Activated CD8-positive, alpha-beta T cell treated with anti-CD3 and anti-CD28 coated beads, Interleukin-2, amount 10 ng/mL, durations not matched to agents 7 days and 5 days (primary cell): ENCODE results near the gene GARIN5A. TPM values are rescaled to one million over a fixed set of nuclear protein-coding genes. Genes with fewer than 3 reads are reported as not detected.
A peak's percentile ranks its signal among the peaks of the same experiment; 100 is the strongest.

ENCODE experiments used
- ATAC-seq: fragments of 150-1000 bp; cut with Tn5 transposase; one replicate; pipeline ENCODE4 v1.10.0; 2021; ENCODE audit warnings: moderate library complexity
- CTCF ChIA-PET: fragments of 350-600 bp; sonication (Branson Sonifier 250); formaldehyde crosslinking; loops from one replicate; lab custom pipeline; 2021; ENCODE audit warnings: antibody characterized with exemption; lab: Charles Lee
- POLR2A ChIA-PET: fragments of 350-600 bp; sonication (Branson Sonifier 250); formaldehyde crosslinking; loops from one replicate; lab custom pipeline; 2021; ENCODE audit warnings: antibody characterized with exemption; lab: Charles Lee
- DNase-seq: peaks from one replicate; pipeline ENCODE4 v3.0.0-alpha.2; 2020
- H3K27ac Mint-ChIP-seq: one replicate; pipeline ENCODE4 v1.8.0; 2021; ENCODE audit warnings: mild to moderate bottlenecking, mixed read lengths
- H3K27me3 Mint-ChIP-seq: one replicate; pipeline ENCODE4 v1.8.0; 2021; ENCODE audit warnings: low read depth, mixed read lengths
- H3K36me3 Mint-ChIP-seq: one replicate; pipeline ENCODE4 v1.8.0; 2021; ENCODE audit warnings: low read depth, mixed read lengths
- H3K4me1 Mint-ChIP-seq: one replicate; pipeline ENCODE4 v1.8.0; 2021; ENCODE audit warnings: low read depth, mixed read lengths
- H3K4me3 Mint-ChIP-seq: one replicate; pipeline ENCODE4 v1.8.0; 2021; ENCODE audit warnings: mild to moderate bottlenecking, mixed read lengths
- H3K9me3 Mint-ChIP-seq: one replicate; pipeline ENCODE4 v1.8.0; 2022; ENCODE audit warnings: mixed read lengths; ENCODE audit not compliant: insufficient read depth
- total RNA-seq, 2 experiments: library from RNA; stranded (reverse); gene quantifications; one replicate each; pipeline ENCODE4 v1.2.3, GENCODE V29; 2021

The GARIN5A gene
- total RNA-seq, 2 experiments from 2014 or later: 0.29 TPM; not detected in 1

- Mint-ChIP-seq H3K4me1 (peaks cover 18% of the 10 kb centered on the region), H3K9me3 (no peaks in the 10 kb centered on the region), H3K36me3 (peaks cover 3% of the 10 kb centered on the region), H3K27ac (peak within 1 kb of the TSS; percentile 37), H3K27me3 (no peaks in the 10 kb centered on the region), H3K4me3 (no peak within 1 kb of the TSS)
- ChIA-PET POLR2A (no interaction called here), CTCF (no interaction called here)
- ATAC-seq (no peak), DNase-seq (no peak)
Measured at GRCh38 chr19:50513746-50514345, 37.2 kb upstream of the GARIN5A start, which contains the start of gene ASPDH. Gene ASPDH, minus strand, starts transcription at chr19:50513913. Its CDS starts 90 bp downstream, at chr19:50513823.

GRCh38 chr19:50512999-50513745 is 36.5 kb upstream of the GARIN5A start:
- ChIA-PET CTCF (interaction anchor here (1.6 kb wide), 1 partner anchor 25 kb away, joined by 4 read pairs; no protein-coding TSS in a partner anchor), POLR2A (no interaction called here)
- Mint-ChIP-seq H3K4me1 (peaks cover 20% of the 10 kb centered on the region), H3K27me3 (no peaks in the 10 kb centered on the region), H3K4me3 (no peak overlapping the region), H3K36me3 (peaks cover 5% of the 10 kb centered on the region), H3K9me3 (no peaks in the 10 kb centered on the region), H3K27ac (peak overlapping the region; percentile 37)
- no peak for ATAC-seq
- no peak for DNase-seq

- Mint-ChIP-seq H3K4me1 (peaks cover 22% of the 10 kb centered on the region), H3K27me3 (no peaks in the 10 kb centered on the region), H3K27ac (peak overlapping the region; percentile 37), H3K9me3 (no peaks in the 10 kb centered on the region), H3K36me3 (peaks cover 5% of the 10 kb centered on the region), H3K4me3 (no peak overlapping the region)
- DNase-seq (no peak), ATAC-seq (no peak)
- ChIA-PET POLR2A (interaction anchor here (1.7 kb wide), 1 partner anchor 128 kb away, joined by 4 read pairs; the partner anchor contains the start of gene POLD1), CTCF (interaction anchor here (1.6 kb wide), 2 partner anchors 25 kb away, joined by 4 to 5 read pairs; no protein-coding TSS in a partner anchor)
Measured at GRCh38 chr19:50512112-50512998, 35.7 kb upstream of the GARIN5A start.

GRCh38 chr19:50511069-50511822 is 34.6 kb upstream of the GARIN5A start, which contains the start of gene JOSD2:
Gene JOSD2, minus strand, starts transcription at chr19:50511191. Its CDS starts 760 bp downstream, at chr19:50510431.
- POLR2A ChIA-PET: interaction anchor here (0.6 to 1.7 kb wide), 5 partner anchors 8 to 127 kb away, joined by 3 to 4 read pairs (median 3); partner anchors contain the start of gene POLD1
- DNase-seq (peak; percentile 99), ATAC-seq (peak; percentile 97)
- CTCF ChIA-PET: interaction anchor here (1.1 to 1.7 kb wide), 5 partner anchors 11 to 45 kb away, joined by 3 to 7 read pairs (median 4); no protein-coding TSS in a partner anchor
- Mint-ChIP-seq H3K27me3 (no peaks in the 10 kb centered on the region), H3K9me3 (no peaks in the 10 kb centered on the region), H3K4me3 (peak within 1 kb of the TSS; percentile 94), H3K4me1 (peaks cover 22% of the 10 kb centered on the region), H3K27ac (peak within 1 kb of the TSS; percentile 97), H3K36me3 (peaks cover 5% of the 10 kb centered on the region)

- peak overlapping the region; percentile 94 for H3K4me3 Mint-ChIP-seq
Measured at GRCh38 chr19:50510700-50511068, 34.0 kb upstream of the GARIN5A start.

GRCh38 chr19:50510121-50510670 is 33.5 kb upstream of the GARIN5A start:
- H3K4me3 Mint-ChIP-seq: peak overlapping the region; percentile 94
- peak overlapping the region; percentile 97 for H3K27ac Mint-ChIP-seq
- no peaks in the 10 kb centered on the region for H3K27me3 Mint-ChIP-seq
- peaks cover 6% of the 10 kb centered on the region for H3K36me3 Mint-ChIP-seq
- H3K4me1 Mint-ChIP-seq: peaks cover 22% of the 10 kb centered on the region
- DNase-seq (no peak), ATAC-seq (no peak)
- H3K9me3 Mint-ChIP-seq: no peaks in the 10 kb centered on the region
- POLR2A ChIA-PET: interaction anchor here (1.7 kb wide), 1 partner anchor 126 kb away, joined by 4 read pairs; the partner anchor contains the start of gene POLD1
- CTCF ChIA-PET: interaction anchor here (1.1 to 1.9 kb wide), 3 partner anchors 29 to 153 kb away, joined by 3 to 7 read pairs (median 6); no protein-coding TSS in a partner anchor

More at GRCh38 chr19:50510700-50511068, 34.0 kb upstream of the GARIN5A start:
- no peak for DNase-seq
- peaks cover 22% of the 10 kb centered on the region for H3K4me1 Mint-ChIP-seq
- peak overlapping the region; percentile 97 for H3K27ac Mint-ChIP-seq
- H3K9me3 Mint-ChIP-seq: no peaks in the 10 kb centered on the region
- CTCF ChIA-PET: interaction anchor here (1.1 to 1.7 kb wide), 4 partner anchors 10 to 46 kb away, joined by 3 to 7 read pairs (median 4); no protein-coding TSS in a partner anchor
- ATAC-seq: no peak
- H3K36me3 Mint-ChIP-seq: peaks cover 5% of the 10 kb centered on the region
- POLR2A ChIA-PET: interaction anchor here (0.6 to 1.7 kb wide), 4 partner anchors 9 to 126 kb away, joined by 3 to 4 read pairs (median 3); partner anchors contain the start of gene POLD1
- H3K27me3 Mint-ChIP-seq: no peaks in the 10 kb centered on the region

GRCh38 chr19:50509366-50509765 is 32.7 kb upstream of the GARIN5A start:
- ChIA-PET POLR2A (no interaction called here), CTCF (interaction anchor here (1.9 kb wide), 1 partner anchor 152 kb away, joined by 6 read pairs; no protein-coding TSS in a partner anchor)
- H3K4me3 Mint-ChIP-seq: peak overlapping the region; percentile 45
- peaks cover 7% of the 10 kb centered on the region for H3K36me3 Mint-ChIP-seq
- DNase-seq (no peak), ATAC-seq (no peak)
- no peaks in the 10 kb centered on the region for H3K27me3 Mint-ChIP-seq
- peak overlapping the region; percentile 64 for H3K27ac Mint-ChIP-seq
- H3K4me1 Mint-ChIP-seq: peaks cover 20% of the 10 kb centered on the region
- no peaks in the 10 kb centered on the region for H3K9me3 Mint-ChIP-seq

- H3K4me3 Mint-ChIP-seq: peak overlapping the region; percentile 13
- peak overlapping the region; percentile 72 for H3K27ac Mint-ChIP-seq
- no peaks in the 10 kb centered on the region for H3K9me3 Mint-ChIP-seq
- ATAC-seq: no peak
- ChIA-PET CTCF (interaction anchor here (1.9 kb wide), 1 partner anchor 152 kb away, joined by 6 read pairs; no protein-coding TSS in a partner anchor), POLR2A (interaction anchor here (0.6 kb wide), 1 partner anchor 124 kb away, joined by 3 read pairs; no protein-coding TSS in a partner anchor)
- H3K4me1 Mint-ChIP-seq: peaks cover 20% of the 10 kb centered on the region
- H3K27me3 Mint-ChIP-seq: no peaks in the 10 kb centered on the region
- peaks cover 7% of the 10 kb centered on the region for H3K36me3 Mint-ChIP-seq
- no peak for DNase-seq
Measured at GRCh38 chr19:50508843-50509190, 32.2 kb upstream of the GARIN5A start.

- no peak for DNase-seq
- Mint-ChIP-seq H3K27me3 (no peaks in the 10 kb centered on the region), H3K4me1 (peaks cover 20% of the 10 kb centered on the region), H3K27ac (no peak overlapping the region), H3K9me3 (no peaks in the 10 kb centered on the region), H3K36me3 (peaks cover 7% of the 10 kb centered on the region), H3K4me3 (no peak overlapping the region)
- no peak for ATAC-seq
- ChIA-PET POLR2A (no interaction called here), CTCF (no interaction called here)
Measured at GRCh38 chr19:50507376-50507775, 30.7 kb upstream of the GARIN5A start.

GRCh38 chr19:50506700-50507099 is 30.1 kb upstream of the GARIN5A start:
- ChIA-PET CTCF (no interaction called here), POLR2A (no interaction called here)
- no peaks in the 10 kb centered on the region for H3K27me3 Mint-ChIP-seq
- DNase-seq (no peak), ATAC-seq (no peak)
- peaks cover 7% of the 10 kb centered on the region for H3K36me3 Mint-ChIP-seq
- no peak overlapping the region for H3K27ac Mint-ChIP-seq
- no peak overlapping the region for H3K4me3 Mint-ChIP-seq
- no peaks in the 10 kb centered on the region for H3K9me3 Mint-ChIP-seq
- peaks cover 18% of the 10 kb centered on the region for H3K4me1 Mint-ChIP-seq
